HG02870 (cell line): ENCODE data around the gene UGT1A6.

ENCODE experiments used
- ATAC-seq: cut with Tn5 transposase; IDR thresholded peaks from one replicate; pipeline ENCODE4 v1.9.1; 2021; ENCODE audit warnings: mild to moderate bottlenecking, moderate library complexity; ENCODE audit not compliant: unreplicated experiment

The UGT1A6 gene

GRCh38 chr2:233764264-233764663 is 71.6 kb downstream of the UGT1A6 start:
- ATAC-seq, result no peak

- ATAC-seq, result no peak
Measured at GRCh38 chr2:233764761-233765160, 72.1 kb downstream of the UGT1A6 start.

GRCh38 chr2:233766416-233766815 is 73.7 kb downstream of the UGT1A6 start:
- no peak for ATAC-seq

DNA sequence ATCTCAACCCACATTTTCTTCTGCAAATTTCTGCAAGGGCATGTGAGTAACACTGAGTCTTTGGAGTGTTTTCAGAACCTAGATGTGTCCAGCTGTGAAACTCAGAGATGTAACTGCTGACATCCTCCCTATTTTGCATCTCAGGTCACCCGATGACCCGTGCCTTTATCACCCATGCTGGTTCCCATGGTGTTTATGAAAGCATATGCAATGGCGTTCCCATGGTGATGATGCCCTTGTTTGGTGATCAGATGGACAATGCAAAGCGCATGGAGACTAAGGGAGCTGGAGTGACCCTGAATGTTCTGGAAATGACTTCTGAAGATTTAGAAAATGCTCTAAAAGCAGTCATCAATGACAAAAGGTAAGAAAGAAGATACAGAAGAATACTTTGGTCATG is 75.4 kb downstream of the UGT1A6 start:
- no peak for ATAC-seq

GRCh38 chr2:233769260-233769659 is 76.6 kb downstream of the UGT1A6 start:
- ATAC-seq, result no peak

DNA sequence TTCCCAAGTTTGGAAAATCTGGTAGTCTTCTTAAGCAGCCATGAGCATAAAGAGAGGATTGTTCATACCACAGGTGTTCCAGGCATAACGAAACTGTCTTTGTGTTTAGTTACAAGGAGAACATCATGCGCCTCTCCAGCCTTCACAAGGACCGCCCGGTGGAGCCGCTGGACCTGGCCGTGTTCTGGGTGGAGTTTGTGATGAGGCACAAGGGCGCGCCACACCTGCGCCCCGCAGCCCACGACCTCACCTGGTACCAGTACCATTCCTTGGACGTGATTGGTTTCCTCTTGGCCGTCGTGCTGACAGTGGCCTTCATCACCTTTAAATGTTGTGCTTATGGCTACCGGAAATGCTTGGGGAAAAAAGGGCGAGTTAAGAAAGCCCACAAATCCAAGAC is 79.5 kb downstream of the UGT1A6 start:
- ATAC-seq, result no peak

DNA sequence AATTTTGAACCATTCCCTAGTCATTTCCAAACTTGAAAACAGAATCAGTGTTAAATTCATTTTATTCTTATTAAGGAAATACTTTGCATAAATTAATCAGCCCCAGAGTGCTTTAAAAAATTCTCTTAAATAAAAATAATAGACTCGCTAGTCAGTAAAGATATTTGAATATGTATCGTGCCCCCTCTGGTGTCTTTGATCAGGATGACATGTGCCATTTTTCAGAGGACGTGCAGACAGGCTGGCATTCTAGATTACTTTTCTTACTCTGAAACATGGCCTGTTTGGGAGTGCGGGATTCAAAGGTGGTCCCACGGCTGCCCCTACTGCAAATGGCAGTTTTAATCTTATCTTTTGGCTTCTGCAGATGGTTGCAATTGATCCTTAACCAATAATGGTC is 79.9 kb downstream of the UGT1A6 start:
- ATAC-seq, result no peak

DNA sequence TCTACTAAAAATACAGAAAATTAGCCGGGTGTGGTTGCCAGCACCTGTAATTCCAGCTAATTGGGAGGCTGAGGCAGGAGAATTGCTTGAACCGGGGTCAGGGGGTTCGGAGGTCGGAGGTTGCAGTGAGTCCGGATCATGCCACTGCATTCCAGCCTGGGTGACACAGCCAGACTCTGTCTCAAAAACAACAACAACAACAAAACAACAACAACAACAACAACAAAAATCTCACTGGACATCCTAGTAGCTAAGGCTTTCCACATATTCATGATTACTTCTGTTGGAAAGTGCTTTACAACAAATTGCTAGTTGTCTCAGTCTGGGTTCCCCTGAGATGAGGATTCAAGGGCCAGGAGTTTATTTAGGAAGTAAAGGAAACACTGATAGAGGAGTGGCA is 81.2 kb downstream of the UGT1A6 start:
- ATAC-seq, result no peak

- ATAC-seq, result no peak
Measured at GRCh38 chr2:233775414-233775813, 82.7 kb downstream of the UGT1A6 start.

GRCh38 chr2:233778030-233778429 is 85.3 kb downstream of the UGT1A6 start, which contains the start of gene MROH2A:
Gene MROH2A, plus strand, starts transcription at chr2:233778330. Its CDS starts 1,029 bp downstream, at chr2:233779359.
- no peak for ATAC-seq

GRCh38 chr2:233779722-233780121 is 87.0 kb downstream of the UGT1A6 start:
- ATAC-seq, result no peak

GRCh38 chr2:233780771-233781170 is 88.1 kb downstream of the UGT1A6 start:
- ATAC-seq, result no peak

- ATAC-seq, result no peak
Measured at GRCh38 chr2:233789554-233789953, 96.9 kb downstream of the UGT1A6 start.

GRCh38 chr2:233791151-233791882 is 98.6 kb downstream of the UGT1A6 start:
- no peak for ATAC-seq

DNA sequence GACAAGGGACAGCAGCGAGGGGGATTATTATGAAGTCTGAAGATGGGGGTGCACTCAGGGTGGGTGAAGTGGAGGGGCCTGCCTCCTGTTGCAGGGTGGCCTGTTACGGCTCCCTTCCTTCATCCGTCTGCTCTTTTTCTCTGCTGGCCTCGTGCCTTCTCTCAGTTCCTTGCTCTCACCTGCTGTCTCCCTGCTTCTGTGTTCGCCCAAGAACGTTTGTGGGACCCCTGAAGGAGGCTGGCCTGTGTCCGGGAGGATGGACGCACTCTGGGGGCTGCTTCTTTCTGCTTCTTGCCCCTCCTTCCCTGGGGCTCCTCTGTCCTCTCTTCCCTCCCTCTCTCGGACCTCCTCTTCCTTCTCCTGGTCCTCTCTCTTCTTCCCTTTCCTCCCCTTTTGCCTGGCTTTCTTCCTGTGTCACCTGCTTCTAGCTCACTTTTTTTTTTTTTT is 99.2 kb downstream of the UGT1A6 start:
- no peak for ATAC-seq

DNA sequence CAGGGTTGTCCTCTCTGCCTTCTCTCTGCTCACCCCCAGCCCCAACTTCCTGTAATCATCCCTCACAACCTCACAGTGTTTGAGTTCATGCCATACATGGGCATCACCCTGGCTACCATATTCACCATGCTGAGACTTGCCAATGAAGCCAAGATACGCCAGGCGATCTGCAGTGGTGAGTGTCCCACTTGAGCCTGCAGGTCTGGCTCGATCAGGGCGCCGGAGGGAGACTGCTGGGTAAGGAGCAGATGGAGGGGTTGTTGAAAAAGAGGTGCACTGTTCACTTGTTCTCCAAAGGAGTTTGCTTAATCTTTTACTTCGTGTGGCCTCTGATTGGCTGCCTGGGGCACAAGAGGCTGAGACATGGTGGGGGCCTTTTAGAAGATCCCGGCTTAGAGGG is 100.0 kb downstream of the UGT1A6 start:
- ATAC-seq, result no peak

- ATAC-seq, result no peak
Measured at GRCh38 chr2:233793465-233794127, 100.9 kb downstream of the UGT1A6 start.

DNA sequence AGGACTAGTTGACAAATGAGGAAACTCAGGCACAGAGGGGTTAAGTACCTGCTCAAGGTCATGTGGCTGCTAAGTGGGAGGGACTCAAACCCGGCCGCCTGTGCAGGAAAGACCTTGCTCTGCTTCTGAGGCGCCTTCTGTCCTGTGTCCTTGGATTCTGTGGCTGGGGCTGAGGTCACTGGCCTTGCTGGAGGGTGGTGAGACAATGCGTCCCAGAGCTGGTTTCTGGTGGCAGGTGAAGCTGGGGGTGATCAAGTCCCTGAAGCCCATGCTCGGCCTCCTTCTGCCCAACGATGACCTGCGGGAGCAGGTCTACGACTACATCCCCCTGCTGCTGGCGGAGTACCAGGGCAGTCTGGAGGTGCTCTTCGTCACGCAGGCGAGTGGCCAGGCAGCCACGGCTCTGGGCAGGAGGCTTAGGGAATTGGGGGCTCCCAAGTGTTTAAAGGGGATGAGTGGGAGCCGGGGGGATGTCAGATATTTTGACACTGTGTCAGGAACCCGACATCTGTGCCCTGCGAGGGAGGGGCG is 101.5 kb downstream of the UGT1A6 start:
- no peak for ATAC-seq

GRCh38 chr2:233795735-233796171 is 103.1 kb downstream of the UGT1A6 start:
- ATAC-seq, result no peak

- ATAC-seq, result no peak
Measured at GRCh38 chr2:233796254-233796653, 103.6 kb downstream of the UGT1A6 start.

DNA sequence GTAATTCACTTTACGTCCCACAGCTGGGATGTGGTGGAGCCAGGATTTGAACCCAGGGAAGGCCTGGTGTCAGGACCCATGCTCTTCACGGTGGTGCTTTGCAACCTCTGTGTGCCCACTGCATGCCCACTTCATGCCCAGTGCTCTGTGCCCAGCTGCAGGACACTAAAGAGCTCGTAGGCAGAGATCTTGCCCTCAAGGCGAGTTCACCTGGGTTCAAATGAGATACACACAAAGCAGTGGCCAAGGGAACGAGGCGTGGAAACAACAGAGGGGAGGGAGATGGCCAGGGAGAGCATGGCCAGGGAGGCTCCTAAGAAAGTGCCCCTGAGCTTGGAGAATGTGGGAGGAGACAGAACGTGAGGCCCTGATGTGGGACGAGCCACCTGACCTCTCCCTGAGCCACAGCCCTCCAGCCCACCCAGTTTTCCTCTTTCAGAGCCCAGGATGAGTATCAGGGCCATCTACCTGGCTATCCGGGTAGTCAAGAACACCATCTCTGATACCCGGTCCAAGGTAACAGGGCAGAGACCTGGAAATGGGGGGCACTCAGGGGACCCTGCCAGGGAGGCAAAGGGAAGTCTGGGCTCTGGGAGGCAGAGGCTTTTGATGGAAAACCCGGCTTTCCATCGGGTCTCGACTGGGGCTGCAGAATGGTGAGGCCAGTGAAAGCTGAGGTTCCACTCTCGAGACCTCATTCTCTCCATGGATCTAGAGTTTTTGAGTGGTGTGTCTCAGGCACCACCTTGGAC is 105.8 kb downstream of the UGT1A6 start:
- ATAC-seq, result no peak
